ENCODE measurements around the gene TMC5. TPM values are rescaled to one million over a fixed set of nuclear protein-coding genes. Genes with fewer than 3 reads are reported as not detected.

TMC5 gene
- total RNA-seq, 1 experiment from 2014 or later: 15.7 TPM

- TF ChIP-seq POLR2AphosphoS5 (IDR thresholded peaks at IDR 0.05; ENCODE audit: low read depth, low read length): no peak
- no peak for TF ChIP-seq ELF1 (IDR thresholded peaks at IDR 0.05; ENCODE audit: borderline replicate concordance, low read depth)
Measured at GRCh38 chr16:19436540-19436939, 18.9 kb downstream of the TMC5 start (continued).

- Histone ChIP-seq H2AFZ (ENCODE audit: low read depth, low read length, poor library complexity, severe bottlenecking) (no peak overlapping the region), H4K20me1 (ENCODE audit: insufficient read depth) (no peaks in the 10 kb centered on the region), H3K9ac (ENCODE audit: low read length) (no peak overlapping the region), H3K4me1 (ENCODE audit: control insufficient read depth in 1 of 2, insufficient read depth in 2 of 2, low read length in 2 of 2) (peaks cover 2 to 4% of the 10 kb centered on the region in 2 experiments; a peak in 2 of 4 replicates), H3K27me3 (ENCODE audit: insufficient read depth, low read length) (no peaks in the 10 kb centered on the region), H3K9me2 (ENCODE audit: insufficient read depth) (no peaks in the 10 kb centered on the region), H3K4me3 (replicated peaks in 1 of 2; ENCODE audit: low read depth in 1 of 2, low read length in 2 of 2) (no peak overlapping the region), H3K79me2 (ENCODE audit: insufficient read depth, low read length) (no peaks in the 10 kb centered on the region), H3K9me3 (ENCODE audit: control insufficient read depth in 1 of 2, insufficient read depth in 1 of 2, low read depth in 1 of 2, low read length in 2 of 2) (no peaks in the 10 kb centered on the region), H3K36me3 (ENCODE audit: control insufficient read depth in 1 of 2, insufficient read depth in 2 of 2, low read length in 2 of 2) (no peaks in the 10 kb centered on the region), H3K4me2 (ENCODE audit: low read length) (no peak overlapping the region), H3K27ac (ENCODE audit: low read depth, low read length) (no peak overlapping the region)
- DNase-seq (ENCODE audit: low read depth, low spot score) (no peak), ATAC-seq (no peak)
- BruUV-seq (replicated peaks): no TSS peak
- ChIA-PET CTCF (interaction anchor here (0.9 kb wide), 1 partner anchor 11 kb away, joined by 3 read pairs; no protein-coding TSS in a partner anchor), RAD21 (ENCODE audit: low non-redundant PET in 1 of 2, low total read pairs in 2 of 2, uncharacterized antibody in 2 of 2, unreplicated experiment in 2 of 2) (no interaction called here), POLR2A (no interaction called here)
- TF ChIP-seq TCF7L2 (IDR thresholded peaks at IDR 0.05; ENCODE audit: borderline replicate concordance, extremely low read depth, insufficient read depth, insufficient read length) (no peak), REST (IDR thresholded peaks at IDR 0.05; ENCODE audit: low read depth) (no peak), EZH2 (IDR thresholded peaks at IDR 0.05) (no peak), SP1 (IDR thresholded peaks at IDR 0.05; ENCODE audit: low read depth) (no peak), EZH2phosphoT487 (IDR thresholded peaks at IDR 0.05; ENCODE audit: borderline replicate concordance) (no peak), ZFX (IDR thresholded peaks at IDR 0.05) (no peak), ZNF274 (IDR thresholded peaks at IDR 0.05; ENCODE audit: low read depth, low read length) (no peak), CBX3 (IDR thresholded peaks at IDR 0.05; ENCODE audit: low read depth) (no peak), POLR2A (IDR thresholded peaks at IDR 0.05; ENCODE audit: borderline replicate concordance, extremely low read depth, insufficient read depth, insufficient read length) (no peak), JUND (IDR thresholded peaks at IDR 0.05) (no peak), POLR2AphosphoS5 (IDR thresholded peaks at IDR 0.05; ENCODE audit: low read depth, low read length) (no peak), FOSL1 (IDR thresholded peaks at IDR 0.05; ENCODE audit: low read depth) (no peak)
- intact Hi-C loops (cut with micrococcal nuclease): no loop called here
Measured at GRCh38 chr16:19437280-19437679, 19.6 kb downstream of the TMC5 start.
